Neural cell (in vitro differentiated cells): ENCODE data around the gene CTDSPL. TPM values are rescaled to one million over a fixed set of nuclear protein-coding genes. Genes with fewer than 3 reads are reported as not detected.

Experiments
- H2AFZ ChIP-seq: fragments of 200-600, 300-800 bp; sonication (generic), shearing (Covaris generic); 2 replicates; pipeline ENCODE4 v1.6.0; 2014; ENCODE audit warnings: low read depth, mild to moderate bottlenecking, antibody characterized with exemption, low read length, moderate library complexity
- H3F3A ChIP-seq: fragments of 200-600 bp; shearing (Covaris generic); 2 replicates; pipeline ENCODE4 v1.6.1; 2016; ENCODE audit warnings: mild to moderate bottlenecking, moderate library complexity, mixed read lengths, antibody characterized with exemption, low read length; ENCODE audit not compliant: insufficient read depth, poor library complexity, severe bottlenecking
- H3K27ac ChIP-seq: fragments of 200-600, 300-800 bp; sonication (generic), shearing (Covaris generic); 2 replicates; pipeline ENCODE4 v1.5.1; 2014; ENCODE audit warnings: mild to moderate bottlenecking, low read length, moderate library complexity
- H3K27me3 ChIP-seq: fragments of 300-800, 200-600 bp; sonication (generic), shearing (Covaris generic); 2 replicates; pipeline ENCODE4 v1.6.0; 2014; ENCODE audit warnings: mild to moderate bottlenecking, low read depth, low read length, moderate library complexity; ENCODE audit not compliant: insufficient read depth
- H3K36me3 ChIP-seq: fragments of 300-800, 200-600 bp; sonication (generic), shearing (Covaris generic); 2 replicates; pipeline ENCODE4 v1.5.1; 2014; ENCODE audit warnings: mild to moderate bottlenecking, antibody characterized with exemption, low read length, moderate library complexity; ENCODE audit not compliant: insufficient read depth
- H3K4me2 ChIP-seq: fragments of 300-800, 200-600 bp; sonication (generic), shearing (Covaris generic); 2 replicates; pipeline ENCODE4 v1.6.0; 2014; ENCODE audit warnings: mild to moderate bottlenecking, low read length
- H3K4me3 ChIP-seq: fragments of 300-800, 200-600 bp; sonication (generic), shearing (Covaris generic); 2 replicates; pipeline ENCODE4 v1.5.1; 2014; ENCODE audit warnings: mild to moderate bottlenecking, low read length, moderate library complexity
- H3K79me2 ChIP-seq: fragments of 200-600 bp; shearing (Covaris generic); replicated peaks from 2 replicates; pipeline ENCODE4 v1.6.0; 2014; ENCODE audit warnings: mild to moderate bottlenecking, low read length, moderate library complexity; ENCODE audit not compliant: insufficient read depth
- H3K9ac ChIP-seq: fragments of 300-800, 200-600 bp; sonication (generic), shearing (Covaris generic); 2 replicates; pipeline ENCODE4 v1.6.1; 2016; ENCODE audit warnings: mild to moderate bottlenecking, low read length, mixed read lengths
- H3K9me2 ChIP-seq: fragments of 200-600 bp; shearing (Covaris generic); 2 replicates; pipeline ENCODE4 v1.6.1; 2016; ENCODE audit warnings: mild to moderate bottlenecking, low read length, mixed read lengths; ENCODE audit not compliant: insufficient read depth
- H3K9me3 ChIP-seq: fragments of 200-600, 300-800 bp; sonication (generic), shearing (Covaris generic); 2 replicates; pipeline ENCODE4 v1.6.1; 2016; ENCODE audit warnings: mild to moderate bottlenecking, mixed run types, low read length, moderate library complexity, mixed read lengths
- H4K20me1 ChIP-seq: fragments of 200-600 bp; shearing (Covaris generic); 2 replicates; pipeline ENCODE4 v1.6.1; 2016; ENCODE audit warnings: mild to moderate bottlenecking, mixed run types; ENCODE audit not compliant: insufficient read depth
- CTCF ChIP-seq: fragments of 450-650 bp; IDR thresholded peaks from 2 replicates; pipeline ENCODE4 v1.5.1; 2014; ENCODE audit warnings: antibody characterized with exemption, mild to moderate bottlenecking, moderate library complexity; ENCODE audit not compliant: poor library complexity, severe bottlenecking
- EP300 ChIP-seq: fragments of 450-650 bp; conservative IDR thresholded peaks from 2 replicates; pipeline ENCODE4 v1.6.1; 2014; ENCODE audit warnings: antibody characterized with exemption, mild to moderate bottlenecking, moderate library complexity; ENCODE audit not compliant: poor library complexity, severe bottlenecking
- EZH2 ChIP-seq: fragments of 200-600, 300-800 bp; shearing (Covaris generic), sonication (generic); IDR thresholded peaks from 2 replicates; pipeline ENCODE4 v1.6.1; 2014; ENCODE audit warnings: antibody characterized with exemption, low read length, borderline replicate concordance, mild to moderate bottlenecking; ENCODE audit not compliant: insufficient read depth, poor library complexity, severe bottlenecking
- MXI1 ChIP-seq: fragments of 450-650 bp; conservative IDR thresholded peaks from 2 replicates; pipeline ENCODE4 v1.6.1; 2014; ENCODE audit warnings: antibody characterized with exemption, mild to moderate bottlenecking; ENCODE audit not compliant: poor library complexity, severe bottlenecking
- POLR2AphosphoS5 ChIP-seq: IDR thresholded peaks from 2 replicates; pipeline ENCODE4 v1.6.1; 2012
- RAD21 ChIP-seq: fragments of 450-650 bp; conservative IDR thresholded peaks from 2 replicates; pipeline ENCODE4 v1.6.1; 2014; ENCODE audit warnings: antibody characterized with exemption, mild to moderate bottlenecking, moderate library complexity
- REST ChIP-seq: IDR thresholded peaks from 2 replicates; pipeline ENCODE4 v1.6.1; 2012; ENCODE audit warnings: borderline replicate concordance
- SMC3 ChIP-seq: fragments of 450-650 bp; conservative IDR thresholded peaks from 2 replicates; pipeline ENCODE4 v1.6.1; 2014; ENCODE audit warnings: antibody characterized with exemption, mild to moderate bottlenecking, moderate library complexity; ENCODE audit not compliant: poor library complexity
- TAF1 ChIP-seq: IDR thresholded peaks from 2 replicates; pipeline ENCODE4 v1.6.1; 2012; ENCODE audit warnings: low read depth
- polyA plus RNA-seq: library from polyadenylated mRNA; depleted of rRNA; stranded (reverse); fragments of >200 nt; gene quantifications from 2 replicates; pipeline ENCODE4 v1.2.3, GENCODE V29; 2014

The CTDSPL gene
- polyA plus RNA-seq, 1 donor from 2014 or later: 17.0 TPM

GRCh38 chr3:37920156-37920699, 58.5 kb downstream of the CTDSPL start:
- Histone ChIP-seq H3K9ac (no peak overlapping the region), H3K9me2 (no peaks in the 10 kb centered on the region), H3K4me2 (no peak overlapping the region), H3K9me3 (no peaks in the 10 kb centered on the region), H3K27ac (no peak overlapping the region), H3K27me3 (no peaks in the 10 kb centered on the region), H3K36me3 (no peaks in the 10 kb centered on the region), H3F3A (no peaks in the 10 kb centered on the region), H3K79me2 (no peaks in the 10 kb centered on the region), H2AFZ (no peak overlapping the region), H3K4me3 (no peak overlapping the region), H4K20me1 (no peaks in the 10 kb centered on the region)
- TF ChIP-seq RAD21 (no peak), CTCF (no peak), SMC3 (no peak), POLR2AphosphoS5 (no peak), TAF1 (no peak)

GRCh38 chr3:37921025-37921424, 59.3 kb downstream of the CTDSPL start:
- no peak for TF ChIP-seq RAD21
- no peak for TF ChIP-seq REST
- TF ChIP-seq EP300: no peak
- no peak for TF ChIP-seq TAF1
- TF ChIP-seq CTCF: no peak
- no peak for TF ChIP-seq EZH2
- TF ChIP-seq MXI1: no peak
- TF ChIP-seq POLR2AphosphoS5: no peak
- no peak for TF ChIP-seq SMC3
- no peaks in the 10 kb centered on the region for H3F3A ChIP-seq
- no peak overlapping the region for H2AFZ ChIP-seq
- H3K4me2 ChIP-seq: no peak overlapping the region
- no peaks in the 10 kb centered on the region for H3K9me2 ChIP-seq
- no peaks in the 10 kb centered on the region for H3K27me3 ChIP-seq
- H4K20me1 ChIP-seq: no peaks in the 10 kb centered on the region
- no peaks in the 10 kb centered on the region for H3K36me3 ChIP-seq
- H3K4me3 ChIP-seq: no peak overlapping the region
- H3K79me2 ChIP-seq: no peaks in the 10 kb centered on the region
- no peaks in the 10 kb centered on the region for H3K9me3 ChIP-seq
- no peak overlapping the region for H3K27ac ChIP-seq
- no peak overlapping the region for H3K9ac ChIP-seq
